SU-DHL-6 (cell line): ENCODE measurements around the gene TBC1D23.
"Not testable (repeated sequence)": the region's sequence is repeated elsewhere in the genome, so short reads cannot be mapped to it uniquely, and the experiment has no call there.

Source experiments
- H2AFZ ChIP-seq: fragments of 200-600 bp; sonication (generic); 2 replicates; pipeline ENCODE4 v1.6.1; 2014; ENCODE audit warnings: low read depth, mild to moderate bottlenecking, moderate library complexity, mixed read lengths, antibody characterized with exemption, low read length; ENCODE audit not compliant: severe bottlenecking
- H3F3A ChIP-seq: fragments of 200-600 bp; shearing (Covaris generic); 2 replicates; pipeline ENCODE4 v1.6.0; 2016; ENCODE audit warnings: antibody characterized with exemption, mild to moderate bottlenecking; ENCODE audit not compliant: insufficient read depth
- H3K27ac ChIP-seq: fragments of 200-600 bp; sonication (generic); 2 replicates; pipeline ENCODE4 v1.5.1; 2016; ENCODE audit warnings: low read depth, mild to moderate bottlenecking, low read length, moderate library complexity, mixed read lengths
- H3K27me3 ChIP-seq: fragments of 200-600 bp; sonication (generic), shearing (Covaris generic); 2 replicates; pipeline ENCODE4 v1.6.0; 2014; ENCODE audit warnings: mild to moderate bottlenecking, low read length
- H3K36me3 ChIP-seq: fragments of 200-600 bp; sonication (generic); 2 replicates; pipeline ENCODE4 v1.6.1; 2014; ENCODE audit warnings: mild to moderate bottlenecking, low read length, mixed read lengths
- H3K4me2 ChIP-seq: fragments of 300-600, 200-600 bp; shearing (Covaris generic), sonication (generic); 2 replicates; pipeline ENCODE4 v1.6.0; 2014; ENCODE audit warnings: low read length, low read depth, mild to moderate bottlenecking; ENCODE audit not compliant: poor library complexity, severe bottlenecking
- H3K4me3 ChIP-seq: fragments of 200-600 bp; sonication (generic); 2 replicates; pipeline ENCODE4 v1.5.1; 2014; ENCODE audit warnings: antibody characterized with exemption, low read length, mild to moderate bottlenecking, mixed read lengths; ENCODE audit not compliant: insufficient read depth, poor library complexity, severe bottlenecking
- H3K79me2 ChIP-seq: fragments of 200-600 bp; sonication (generic); 2 replicates; pipeline ENCODE4 v1.6.1; 2014; ENCODE audit warnings: mild to moderate bottlenecking, low read length, moderate library complexity; ENCODE audit not compliant: insufficient read depth
- H3K9ac ChIP-seq: fragments of 200-600 bp; sonication (generic); 2 replicates; pipeline ENCODE4 v1.7.0; 2014; ENCODE audit warnings: mild to moderate bottlenecking, low read length
- H3K9me2 ChIP-seq: fragments of 200-600 bp; sonication (generic); replicated peaks from 2 replicates; pipeline ENCODE4 v1.6.1; 2014; ENCODE audit warnings: low read length; ENCODE audit not compliant: insufficient read depth
- H3K9me3 ChIP-seq: fragments of 200-600 bp; sonication (generic); 2 replicates; pipeline ENCODE4 v1.6.1; 2014; ENCODE audit warnings: low read length, mixed read lengths; ENCODE audit not compliant: insufficient read depth
- H4K20me1 ChIP-seq: fragments of 200-600 bp; sonication (generic); 2 replicates; pipeline ENCODE4 v1.6.1; 2014; ENCODE audit warnings: low read depth, mild to moderate bottlenecking, antibody characterized with exemption, low read length, moderate library complexity, mixed read lengths
- EZH2phosphoT487 ChIP-seq: fragments of 200-600 bp; sonication (generic), shearing (Covaris generic); conservative IDR thresholded peaks from 2 replicates; pipeline ENCODE4 v1.6.1; 2018; ENCODE audit warnings: mild to moderate bottlenecking, antibody characterized with exemption, low read length, moderate library complexity, mixed read lengths
- TF ChIP-seq, protein P1 (sequence below): fragments of 200-600 bp; sonication (generic); IDR thresholded peaks from one replicate; pipeline ENCODE4 v1.5.1; 2017; ENCODE audit warnings: antibody characterized with exemption, mild to moderate bottlenecking, low read length, moderate library complexity; ENCODE audit not compliant: insufficient read depth, poor library complexity, severe bottlenecking

Gene TBC1D23

DNA sequence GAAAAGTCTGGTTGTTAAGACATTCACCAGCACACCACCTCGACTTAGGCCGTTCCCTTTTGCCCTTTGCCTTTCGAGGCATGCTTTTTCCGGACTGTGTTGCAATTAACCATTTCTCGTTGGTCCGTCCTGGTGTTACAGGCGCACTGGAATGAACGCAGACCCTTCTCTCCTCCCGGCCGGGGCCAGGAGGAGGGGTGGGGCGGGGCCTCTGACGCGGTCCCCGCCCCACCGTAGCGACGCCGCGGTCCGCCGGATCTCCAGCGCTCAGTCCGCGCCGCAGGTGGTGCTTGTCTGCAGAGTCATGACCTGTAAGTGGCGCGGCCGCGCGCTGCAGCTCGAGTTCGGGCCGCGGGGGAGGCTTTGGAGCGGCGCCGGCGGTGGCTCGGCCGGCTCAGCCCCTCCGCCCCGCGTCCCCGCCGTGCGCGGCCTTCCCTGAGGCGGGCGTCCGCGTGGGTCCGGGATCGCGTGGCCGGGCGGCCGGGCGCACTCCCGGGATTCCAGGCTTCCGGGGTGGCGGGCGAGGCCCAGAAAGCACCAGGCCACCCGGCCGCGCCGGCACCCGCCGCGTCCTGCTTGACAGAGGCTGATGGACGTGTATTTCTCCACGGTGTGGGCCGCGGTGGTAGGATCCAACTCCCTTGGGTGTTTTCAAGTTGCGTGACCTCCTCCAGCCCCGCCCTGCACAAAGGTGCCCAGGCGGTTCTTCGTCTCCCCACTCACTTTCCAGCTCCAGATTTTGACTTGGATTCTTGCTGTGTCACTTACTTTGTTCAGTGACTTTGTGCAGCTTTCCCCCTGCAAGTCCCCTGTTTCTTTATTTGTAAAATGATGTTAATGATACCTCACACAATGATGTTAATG lies 73.9 kb downstream of the TBC1D23 start, which contains the start of gene NIT2:
Gene NIT2, plus strand, starts transcription at position 270 of the 864 bp plus-strand sequence. Its CDS starts 35 bp downstream, at position 305.
- H3F3A ChIP-seq, result peaks cover 9% of the 10 kb centered on the region; the same call in 1 of the 2 replicates
- no peak for TF ChIP-seq EZH2phosphoT487
- TF ChIP-seq, protein P1, sequence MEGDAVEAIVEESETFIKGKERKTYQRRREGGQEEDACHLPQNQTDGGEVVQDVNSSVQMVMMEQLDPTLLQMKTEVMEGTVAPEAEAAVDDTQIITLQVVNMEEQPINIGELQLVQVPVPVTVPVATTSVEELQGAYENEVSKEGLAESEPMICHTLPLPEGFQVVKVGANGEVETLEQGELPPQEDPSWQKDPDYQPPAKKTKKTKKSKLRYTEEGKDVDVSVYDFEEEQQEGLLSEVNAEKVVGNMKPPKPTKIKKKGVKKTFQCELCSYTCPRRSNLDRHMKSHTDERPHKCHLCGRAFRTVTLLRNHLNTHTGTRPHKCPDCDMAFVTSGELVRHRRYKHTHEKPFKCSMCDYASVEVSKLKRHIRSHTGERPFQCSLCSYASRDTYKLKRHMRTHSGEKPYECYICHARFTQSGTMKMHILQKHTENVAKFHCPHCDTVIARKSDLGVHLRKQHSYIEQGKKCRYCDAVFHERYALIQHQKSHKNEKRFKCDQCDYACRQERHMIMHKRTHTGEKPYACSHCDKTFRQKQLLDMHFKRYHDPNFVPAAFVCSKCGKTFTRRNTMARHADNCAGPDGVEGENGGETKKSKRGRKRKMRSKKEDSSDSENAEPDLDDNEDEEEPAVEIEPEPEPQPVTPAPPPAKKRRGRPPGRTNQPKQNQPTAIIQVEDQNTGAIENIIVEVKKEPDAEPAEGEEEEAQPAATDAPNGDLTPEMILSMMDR, result no peak
- H3K9ac ChIP-seq, result peak within 1 kb of the TSS; percentile 74
- peak within 1 kb of the TSS; percentile 74 for H3K27ac ChIP-seq
- H3K36me3 ChIP-seq, result no peaks in the 10 kb centered on the region
- no peaks in the 10 kb centered on the region for H4K20me1 ChIP-seq
- H3K4me2 ChIP-seq, result peak within 1 kb of the TSS; percentile 96
- peaks cover 10% of the 10 kb centered on the region for H3K79me2 ChIP-seq
- peak within 1 kb of the TSS; percentile 97 for H2AFZ ChIP-seq
- peak within 1 kb of the TSS; percentile 67 for H3K4me3 ChIP-seq
- no peaks in the 10 kb centered on the region for H3K27me3 ChIP-seq
- no peaks in the 10 kb centered on the region for H3K9me3 ChIP-seq
- no peaks in the 10 kb centered on the region for H3K9me2 ChIP-seq

DNA sequence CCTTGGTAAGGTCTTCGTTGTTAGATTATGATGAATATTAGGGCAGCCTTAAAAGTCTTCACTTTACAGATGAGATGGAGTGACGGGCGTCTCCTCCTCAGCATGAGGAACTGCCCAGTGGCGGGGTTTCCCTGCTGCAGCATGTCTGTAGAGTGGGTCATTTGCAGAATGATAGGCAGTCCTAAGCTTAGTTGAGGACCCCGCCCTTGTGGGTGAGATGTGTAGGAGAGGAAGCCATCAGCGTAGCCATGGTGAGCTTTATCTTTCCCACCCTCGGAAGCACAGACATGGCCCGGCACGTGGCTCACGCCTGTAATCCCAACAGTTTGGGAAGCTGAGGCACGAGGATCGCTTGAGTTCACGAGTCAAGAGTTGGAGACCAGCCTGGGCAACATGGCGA lies 74.6 kb downstream of the TBC1D23 start:
- no peaks in the 10 kb centered on the region for H3K9me2 ChIP-seq
- no peaks in the 10 kb centered on the region for H3K27me3 ChIP-seq
- H4K20me1 ChIP-seq, result no peaks in the 10 kb centered on the region
- peaks cover 10% of the 10 kb centered on the region for H3K79me2 ChIP-seq
- H3F3A ChIP-seq, result peaks cover 9% of the 10 kb centered on the region; the same call in 1 of the 2 replicates
- peak overlapping the region; percentile 49 for H2AFZ ChIP-seq
- peak overlapping the region; percentile 74 for H3K27ac ChIP-seq
- H3K9me3 ChIP-seq, result no peaks in the 10 kb centered on the region
- TF ChIP-seq EZH2phosphoT487, result no peak
- TF ChIP-seq, protein P1, result no peak
- H3K9ac ChIP-seq, result peak overlapping the region; percentile 74
- H3K36me3 ChIP-seq, result peaks cover under 1% of the 10 kb centered on the region; the same call in 1 of the 2 replicates
- peak overlapping the region; percentile 67 for H3K4me3 ChIP-seq
- peak overlapping the region; percentile 96 for H3K4me2 ChIP-seq

DNA sequence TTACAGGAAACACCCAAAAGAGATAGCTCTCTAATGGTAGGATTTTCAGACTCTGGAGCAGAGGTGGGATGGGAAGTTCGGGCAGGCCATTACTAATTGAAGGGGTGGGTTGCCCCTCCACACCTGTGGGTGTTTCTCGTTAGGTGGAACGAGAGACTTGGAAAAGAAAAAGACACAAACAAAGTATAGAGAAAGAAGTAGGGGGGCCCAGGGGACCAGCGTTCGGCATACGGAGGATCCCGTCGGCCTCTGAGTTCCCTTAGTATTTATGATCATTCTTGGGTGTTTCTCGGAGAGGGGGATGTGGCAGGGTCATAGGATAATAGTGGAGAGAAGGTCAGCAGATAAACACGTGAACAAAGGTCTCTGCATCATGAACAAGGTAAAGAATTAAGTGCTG lies 75.4 kb downstream of the TBC1D23 start:
- H2AFZ ChIP-seq, H3K27me3 ChIP-seq, H3K4me3 ChIP-seq, H4K20me1 ChIP-seq, H3K9me2 ChIP-seq, H3K27ac ChIP-seq, H3F3A ChIP-seq, H3K36me3 ChIP-seq, H3K9me3 ChIP-seq: not testable (repeated sequence)
- Histone ChIP-seq H3K4me2 (peak overlapping the region; percentile 96), H3K9ac (0 out of 2 replicates have a peak overlapping the region, but pooled peaks have one; percentile 74), H3K79me2 (peaks cover 10% of the 10 kb centered on the region)

DNA sequence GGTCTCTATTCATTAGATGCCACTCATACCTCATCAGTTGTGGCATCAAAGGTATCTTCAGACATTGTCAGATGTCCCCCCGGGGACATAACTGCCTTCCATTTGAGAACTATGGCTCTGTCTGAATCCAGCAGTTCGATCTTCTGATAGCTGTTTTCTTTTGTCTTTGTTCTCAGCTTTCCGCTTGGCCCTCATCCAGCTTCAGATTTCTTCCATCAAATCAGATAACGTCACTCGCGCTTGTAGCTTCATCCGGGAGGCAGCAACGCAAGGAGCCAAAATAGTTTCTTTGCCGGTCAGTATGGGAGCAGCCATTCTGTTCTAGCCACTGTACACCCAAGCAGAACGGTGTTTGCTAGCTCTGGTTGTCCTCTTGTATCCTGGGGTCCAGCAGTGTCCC lies 78.1 kb downstream of the TBC1D23 start:
- TF ChIP-seq, protein P1, result no peak
- no peak for TF ChIP-seq EZH2phosphoT487
- peaks cover 10% of the 10 kb centered on the region for H3K79me2 ChIP-seq

More for the DNA sequence above, 78.1 kb downstream of the TBC1D23 start:
- Histone ChIP-seq H3K4me2 (no peak overlapping the region), H3K9me3 (no peaks in the 10 kb centered on the region), H3K36me3 (peaks cover 26% of the 10 kb centered on the region; the same call in 1 of the 2 replicates), H3F3A (no peaks in the 10 kb centered on the region; the same call in 1 of the 2 replicates), H3K9me2 (no peaks in the 10 kb centered on the region), H3K9ac (no peak overlapping the region), H3K27ac (no peak overlapping the region), H2AFZ (no peak overlapping the region), H4K20me1 (no peaks in the 10 kb centered on the region), H3K27me3 (no peaks in the 10 kb centered on the region), H3K4me3 (no peak overlapping the region)
